NOMO-1 treated with DMSO at 0.1 percent for 48 hours (cell line): ENCODE measurements around the gene ZNF143.
"Not testable (repeated sequence)": the region's sequence is repeated elsewhere in the genome, so short reads cannot be mapped to it uniquely, and the experiment has no call there.

Experiments used
- DNase-seq: peaks from one replicate; lab custom pipeline; 2025; ENCODE audit not compliant: unreplicated experiment; lab: John Stamatoyannopoulos, UW

ZNF143 gene

DNA sequence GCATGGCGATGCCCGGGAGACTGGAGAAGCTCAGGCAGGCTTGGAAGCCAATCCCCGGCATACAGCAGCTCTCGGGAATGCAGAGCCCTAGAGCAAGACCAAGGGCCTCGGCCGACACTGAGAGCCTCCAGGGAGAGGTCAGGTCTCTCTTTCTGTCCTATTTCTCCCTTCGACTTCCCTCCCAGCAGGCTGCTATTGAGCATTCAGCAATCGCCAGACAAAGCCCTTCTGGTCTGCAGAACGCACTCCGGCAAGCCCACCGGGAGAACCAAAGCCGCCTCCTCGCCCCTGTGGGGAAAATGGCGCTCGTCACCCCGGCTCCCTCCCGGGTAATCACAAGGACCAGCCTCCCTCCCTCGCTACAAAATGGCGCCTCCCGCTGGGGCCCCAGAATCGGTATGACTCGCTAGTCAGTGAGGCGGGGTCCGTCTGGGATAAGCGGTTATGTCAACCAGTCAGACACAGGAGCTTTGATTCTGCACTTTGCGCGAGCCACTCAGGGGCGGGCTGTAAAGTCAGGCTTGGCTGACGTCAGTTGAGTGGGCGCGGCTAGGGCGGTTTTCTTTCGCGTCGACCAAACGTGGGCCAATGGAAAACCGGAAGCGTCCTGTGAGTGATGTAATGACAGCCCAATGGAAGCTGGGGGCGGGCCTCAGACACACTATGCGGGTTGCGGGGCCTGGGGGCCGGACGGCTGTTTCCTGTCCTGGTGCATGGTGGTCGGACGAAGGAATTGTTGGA is at the start of gene ZNF143:
TSS of gene ZNF143 (plus strand) at position 691 of the 741 bp plus-strand sequence. CDS start 10,297 bp downstream, outside the sequence.
- peak; percentile 99 for DNase-seq

DNA sequence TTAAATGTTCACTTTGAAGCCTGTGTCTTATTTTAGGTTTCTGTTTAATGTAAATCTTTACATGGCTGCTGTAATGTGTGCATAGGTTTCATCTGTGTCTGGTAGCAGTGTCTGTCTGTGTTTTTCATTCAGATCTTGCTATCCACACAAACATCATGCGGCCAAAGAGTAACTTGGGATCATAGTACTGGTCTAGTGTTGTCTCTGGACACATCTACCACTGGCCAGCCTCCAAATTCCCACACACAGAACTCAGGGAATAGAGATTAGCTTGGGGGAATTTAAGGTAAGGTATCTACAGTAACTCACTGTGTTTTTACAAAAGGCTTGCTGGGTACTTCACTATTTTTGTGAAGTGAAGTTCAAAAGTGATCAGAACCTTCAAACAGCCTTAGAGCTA is 32.1 kb upstream of the ZNF143 start:
- no peak for DNase-seq

DNA sequence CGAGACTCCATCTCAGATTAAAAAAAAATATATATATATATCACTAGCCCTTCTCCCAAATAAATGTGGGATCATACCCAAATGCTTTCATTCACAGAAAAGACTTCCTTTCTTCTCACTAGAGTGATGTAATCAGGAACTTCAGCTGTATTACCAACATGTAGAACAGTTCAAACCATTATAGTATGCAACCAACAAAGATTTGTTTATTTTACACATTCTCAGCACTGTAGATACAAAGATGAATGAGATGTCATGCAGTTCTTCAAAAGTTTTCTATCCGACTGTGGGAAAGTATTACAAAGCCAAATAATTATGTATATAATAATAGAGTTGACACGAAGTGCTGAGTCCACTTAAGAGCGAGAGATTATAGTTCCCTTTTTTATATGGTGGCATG is 22.2 kb upstream of the ZNF143 start:
- DNase-seq = no peak

DNA sequence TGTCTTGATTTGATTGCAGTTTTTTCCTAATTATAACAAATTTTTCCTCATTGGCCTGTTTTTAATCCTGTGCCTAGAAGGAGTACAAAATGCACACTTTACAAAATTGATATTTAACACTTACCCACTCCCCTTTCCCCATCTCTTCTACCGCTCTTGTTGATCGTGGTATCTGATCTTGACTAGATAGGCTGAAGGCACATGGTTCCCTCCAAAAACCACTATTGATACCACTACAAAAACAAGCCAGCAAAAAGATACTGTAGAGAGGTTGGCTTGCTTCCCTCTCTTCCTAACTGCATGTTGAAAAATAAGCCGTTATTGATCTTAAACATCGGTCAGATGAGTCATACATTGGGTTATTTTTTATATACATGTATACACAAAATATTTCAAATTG is 14.6 kb upstream of the ZNF143 start:
- DNase-seq = no peak

DNA sequence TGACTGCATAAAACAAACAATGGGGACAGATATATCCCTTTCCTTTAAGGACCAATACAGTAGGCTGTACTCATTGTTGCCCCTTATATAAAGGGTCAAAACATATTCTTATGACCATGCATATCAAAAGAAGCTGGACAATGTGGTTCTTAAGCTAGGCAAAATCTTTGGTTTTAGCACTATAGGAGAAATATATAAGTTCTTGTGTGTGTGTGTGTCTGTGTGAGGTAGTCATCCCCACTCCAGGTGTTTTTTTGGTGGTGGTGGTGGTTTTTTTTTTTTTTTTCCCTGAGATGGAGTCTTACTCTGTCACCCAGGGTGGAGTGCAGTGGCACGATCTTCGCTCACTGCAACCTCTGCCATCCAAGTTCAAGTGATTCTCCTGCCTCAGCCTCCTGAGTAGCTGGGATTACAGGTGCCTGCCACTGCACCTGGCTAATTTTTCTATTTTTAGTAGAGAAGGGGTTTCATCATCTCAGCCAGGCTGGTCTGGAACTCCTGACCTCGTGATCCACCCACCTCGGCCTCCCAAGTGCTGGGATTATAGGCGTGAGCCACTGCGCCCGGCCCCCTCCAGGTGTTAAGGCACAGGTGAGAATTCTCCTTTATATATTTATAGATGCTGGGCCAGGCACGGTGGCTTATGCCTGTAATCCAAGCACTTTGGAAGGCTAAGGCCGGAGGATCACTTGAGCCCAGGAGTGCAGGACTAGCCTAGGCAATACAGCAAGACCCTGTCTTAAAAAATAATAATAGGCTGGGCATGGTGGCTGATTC is 12.0 kb upstream of the ZNF143 start:
- DNase-seq = no peak

DNA sequence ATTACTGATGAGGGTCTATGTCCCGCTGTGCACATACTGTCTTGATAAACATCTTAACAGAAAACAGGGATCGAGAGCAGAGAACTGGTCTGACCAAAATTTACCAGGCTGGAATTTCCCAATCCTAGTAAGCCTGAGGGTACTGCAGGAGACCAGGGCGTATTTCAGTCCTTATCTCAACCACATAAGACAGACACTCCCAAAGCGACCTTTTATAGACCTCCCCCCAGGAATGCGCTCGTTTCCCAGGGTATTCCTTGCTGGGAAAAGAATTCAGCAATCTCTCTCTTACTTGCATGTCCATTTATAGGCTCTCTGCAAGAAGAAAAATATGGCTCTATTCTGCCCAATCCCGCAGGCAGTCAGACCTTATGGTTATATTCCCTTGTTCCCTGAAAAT is 8.8 kb upstream of the ZNF143 start:
- not testable (repeated sequence) for DNase-seq

DNA sequence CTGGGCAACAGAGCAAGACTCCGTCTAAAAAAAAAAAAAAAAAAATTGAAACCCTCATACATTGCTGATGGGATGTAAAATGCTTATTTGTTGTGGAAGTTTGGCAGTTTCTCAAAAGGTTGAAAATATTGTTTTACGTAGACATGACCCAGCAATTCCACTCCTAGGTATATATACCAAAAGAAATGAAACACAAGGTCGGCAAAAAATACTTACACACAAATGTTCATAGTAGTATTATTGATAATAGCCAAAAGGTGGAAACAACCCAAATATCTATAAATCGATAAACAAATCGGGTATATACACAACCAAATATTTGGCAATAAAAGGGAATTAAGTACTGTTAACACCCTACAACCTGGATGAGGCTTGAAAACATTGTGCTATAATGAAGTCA is 5.1 kb upstream of the ZNF143 start:
- DNase-seq = no peak

DNA sequence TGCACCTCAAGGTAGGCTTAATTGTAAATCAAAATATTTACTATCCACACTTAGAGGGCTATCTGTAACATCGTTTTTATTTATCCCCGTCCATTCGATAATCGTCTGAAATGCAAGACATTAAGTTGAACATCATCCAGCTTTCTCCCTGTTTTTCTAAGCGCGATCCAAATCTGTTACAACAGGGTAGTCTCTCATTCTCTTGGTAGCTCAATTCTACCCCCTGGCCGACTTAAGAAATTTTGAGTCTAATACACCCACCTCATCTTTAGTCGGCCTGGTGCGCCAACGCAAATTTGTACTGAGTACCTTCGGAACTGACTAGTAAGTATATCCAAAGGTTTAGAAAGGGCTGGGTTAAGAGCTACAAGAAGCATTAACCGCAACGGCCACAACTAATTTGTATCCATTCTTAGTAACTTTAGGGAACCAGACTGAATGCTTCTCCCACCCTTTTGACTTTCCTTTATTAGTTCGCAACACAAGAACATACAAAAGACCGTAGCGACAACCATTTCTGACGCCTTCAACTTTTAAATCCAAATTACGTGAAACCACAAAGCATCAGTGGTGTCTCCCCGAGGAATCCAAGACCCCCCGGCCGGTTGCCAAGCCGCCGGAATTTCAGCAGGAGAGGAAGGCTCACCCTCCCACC is 1.0 kb upstream of the ZNF143 start:
- peak; percentile 70 for DNase-seq

DNA sequence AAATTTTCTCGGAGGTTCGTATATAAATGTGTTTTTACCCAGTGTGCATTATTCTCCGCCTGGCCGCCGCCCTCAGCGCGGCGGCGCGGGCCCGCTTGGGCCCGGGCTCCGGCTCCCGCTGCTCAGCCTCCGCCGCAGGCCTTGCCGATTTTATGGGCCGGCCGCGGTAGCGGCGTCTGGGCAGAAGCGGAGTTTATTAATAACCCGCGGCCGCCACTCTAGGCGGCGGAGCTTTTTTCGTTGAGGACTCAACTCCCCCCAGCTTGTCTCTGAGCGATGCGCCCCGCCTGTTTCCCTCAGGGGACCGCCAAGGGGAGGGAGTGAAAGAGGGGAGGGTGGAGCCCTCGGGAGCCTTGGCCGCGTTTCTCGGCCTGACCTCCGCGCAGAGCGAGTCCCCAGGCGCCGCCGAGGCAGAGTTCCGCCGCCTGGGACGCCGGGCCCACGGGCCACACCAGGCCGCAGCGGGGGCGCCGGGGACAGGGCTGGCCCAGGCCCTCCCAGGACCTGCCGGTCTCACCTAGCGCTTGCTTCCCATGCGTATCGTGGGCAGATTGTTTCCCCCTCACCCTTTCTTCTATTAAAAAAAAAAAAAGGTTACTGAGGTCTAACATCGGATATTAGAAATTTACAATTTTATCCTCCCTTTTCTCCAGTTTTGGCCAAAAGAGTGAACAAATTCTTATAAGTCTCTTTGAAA is 399 bp downstream of the ZNF143 start:
- DNase-seq = peak; percentile 88

DNA sequence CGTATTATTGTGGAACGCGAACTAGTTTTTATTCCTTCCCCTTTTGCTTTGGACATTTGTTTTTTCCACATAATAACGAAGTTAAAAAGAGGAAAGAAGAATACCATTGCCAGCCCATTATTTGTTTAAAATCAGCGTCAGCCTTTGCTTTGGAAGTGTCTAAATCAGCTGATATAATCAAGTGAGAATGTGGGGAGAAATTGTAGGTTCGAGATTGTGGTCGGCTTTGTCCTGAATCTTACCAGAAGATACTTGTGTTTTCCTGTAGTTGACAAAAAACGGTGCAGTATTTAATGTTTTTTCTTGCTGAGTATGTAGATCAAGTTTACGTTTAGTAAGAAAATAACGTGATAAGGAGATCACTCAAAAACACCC is 935 bp downstream of the ZNF143 start:
- peak; percentile 22 for DNase-seq

DNA sequence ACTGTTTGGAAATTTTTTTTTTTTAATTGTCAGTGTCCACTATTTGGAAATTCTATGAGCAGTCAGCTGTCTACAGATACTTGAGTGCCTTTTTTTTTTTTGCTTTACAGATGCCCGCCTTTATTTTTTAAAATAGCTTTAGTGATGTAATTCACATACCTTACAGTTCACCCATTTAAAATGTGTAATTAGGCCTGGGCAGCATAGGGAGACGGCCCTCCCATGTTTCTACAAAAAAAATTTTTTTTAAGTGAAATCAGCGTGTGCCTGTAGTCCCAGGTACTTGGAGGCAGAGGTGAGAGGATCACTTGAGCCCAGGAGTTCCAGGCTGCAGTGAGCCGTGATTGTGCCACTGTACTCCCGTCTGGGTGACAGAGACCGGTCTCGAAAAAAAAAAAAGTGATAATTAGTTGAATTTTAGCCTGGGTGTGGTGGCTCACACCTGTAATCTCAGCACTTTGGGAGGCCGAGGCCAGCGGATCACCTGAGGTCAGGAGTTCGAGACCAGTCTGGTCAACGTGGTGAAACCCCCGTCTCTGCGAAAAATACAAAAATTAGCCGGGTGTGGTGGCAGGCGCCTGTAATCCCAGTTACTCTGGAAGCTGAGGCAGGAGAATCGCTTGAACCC is 1.5 kb downstream of the ZNF143 start:
- no peak for DNase-seq

DNA sequence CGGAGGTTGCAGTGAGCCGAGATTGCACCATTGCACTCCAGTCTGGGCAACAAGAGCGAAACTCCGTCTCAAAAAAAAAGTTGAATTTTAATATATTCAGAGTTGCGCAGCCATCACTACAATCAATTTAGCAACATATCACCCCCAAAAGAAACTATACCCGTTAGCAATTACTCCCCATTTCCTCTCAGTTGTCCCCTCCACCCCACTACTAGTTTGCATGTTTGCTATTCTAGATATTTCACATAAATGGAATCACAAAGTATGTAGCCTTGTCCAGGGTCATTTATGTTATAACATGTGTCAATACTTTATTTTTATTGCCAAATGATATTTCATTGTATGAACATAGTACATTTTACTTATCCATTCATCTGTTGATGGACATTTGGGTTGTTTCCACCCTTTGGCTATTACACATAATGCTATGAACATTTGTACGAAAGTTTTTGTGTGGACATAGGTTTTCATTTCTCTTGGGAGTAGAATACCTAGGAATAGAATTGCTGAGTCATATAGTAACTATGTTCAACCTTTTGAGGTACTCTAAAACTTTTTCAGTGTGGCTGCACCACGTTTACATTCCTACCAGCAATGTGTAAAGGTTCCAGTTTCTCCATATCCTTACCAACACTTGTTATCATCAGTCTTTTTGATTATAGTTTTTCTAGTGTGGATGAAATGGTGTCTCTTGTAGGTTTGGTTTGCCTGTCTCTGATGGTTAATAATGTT is 2.2 kb downstream of the ZNF143 start:
- DNase-seq = no peak

DNA sequence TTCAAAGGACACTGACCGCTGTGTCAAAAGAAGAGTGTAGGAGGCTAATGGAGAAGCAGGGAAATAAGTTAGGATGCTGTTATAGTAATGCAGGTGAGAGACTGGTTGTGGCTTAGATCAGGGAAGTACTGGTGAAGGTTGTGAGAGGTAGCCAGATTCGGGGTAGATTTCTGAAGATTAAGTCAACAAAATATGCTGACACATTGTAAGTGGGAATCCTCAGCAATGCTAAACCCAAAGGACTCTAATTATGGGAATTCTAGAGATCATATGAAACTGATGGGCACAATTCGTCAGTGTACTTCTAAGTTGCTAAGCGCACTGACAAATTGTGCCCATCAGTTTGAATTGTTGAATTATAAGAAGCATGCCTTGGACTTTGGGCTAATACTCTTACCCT is 10.0 kb downstream of the ZNF143 start:
- DNase-seq = no peak

DNA sequence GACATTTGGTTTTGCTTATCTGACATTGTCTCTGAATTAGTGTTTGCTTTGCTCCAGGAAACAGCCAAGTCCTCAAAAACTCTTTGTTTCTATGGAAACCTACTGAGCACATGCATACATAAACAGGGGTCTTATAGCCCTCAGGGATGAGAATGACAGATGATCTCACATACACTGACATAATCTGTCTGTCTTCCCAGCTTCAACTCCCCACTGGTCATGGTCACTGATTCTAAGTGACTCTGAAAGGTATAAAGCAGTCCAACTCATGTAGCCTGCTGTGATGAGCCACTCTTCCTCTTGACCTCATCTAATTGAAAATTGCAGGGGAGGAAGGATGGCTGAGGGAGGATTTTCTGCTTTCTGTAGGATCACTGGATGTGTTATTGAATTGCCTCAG is 12.6 kb downstream of the ZNF143 start:
- no peak for DNase-seq

DNA sequence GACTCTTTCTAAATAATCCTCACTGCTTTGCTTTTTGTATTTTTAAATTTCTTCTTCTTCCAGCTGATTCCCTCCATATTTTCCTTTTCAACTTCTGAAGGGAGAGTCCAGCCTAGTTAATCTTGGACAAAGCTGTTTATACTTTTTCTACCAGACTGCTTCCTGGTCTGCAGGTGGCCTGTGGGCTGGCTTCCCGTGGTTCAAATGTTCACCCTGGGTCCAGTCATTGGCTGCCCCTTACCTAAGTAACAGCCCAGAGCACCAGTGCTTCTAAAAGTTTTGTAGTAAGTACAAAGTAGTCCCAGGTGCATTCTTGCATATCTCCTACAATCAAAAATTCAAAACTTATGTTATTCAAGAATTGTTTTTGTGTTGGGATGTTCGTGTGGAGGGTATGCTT is 19.1 kb downstream of the ZNF143 start:
- no peak for DNase-seq

DNA sequence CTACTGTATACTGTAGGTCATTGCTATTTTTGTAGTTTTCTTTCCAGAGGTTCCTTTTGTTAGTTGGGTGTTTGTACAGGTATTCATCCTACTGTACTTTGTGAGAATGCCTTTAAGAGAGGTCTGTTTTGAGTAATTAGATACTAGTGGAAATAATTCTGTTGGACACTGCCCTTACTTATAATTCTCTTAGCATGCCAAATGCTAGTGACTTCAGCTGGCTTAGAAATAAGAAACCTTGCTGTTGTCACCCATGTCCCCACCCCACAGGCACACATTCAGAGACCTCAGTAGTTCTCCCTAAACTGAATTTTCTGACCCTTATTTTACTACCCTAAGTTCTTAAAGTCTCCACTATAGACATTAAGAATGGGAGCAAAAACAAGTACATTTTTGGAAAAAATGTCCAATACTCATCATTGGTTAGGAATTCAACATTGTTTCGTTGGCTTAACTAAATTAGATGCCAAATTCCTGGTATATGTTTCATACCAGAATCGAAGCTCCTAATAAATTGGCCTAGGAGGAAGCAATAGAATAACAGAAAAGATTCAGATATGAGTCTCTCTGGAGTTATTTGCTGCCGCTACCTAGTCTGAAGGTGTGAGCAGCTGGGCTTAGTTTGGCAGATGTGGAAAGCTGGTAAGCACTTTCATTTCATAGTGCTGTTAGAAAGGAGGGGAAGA is 28.4 kb downstream of the ZNF143 start:
- no peak for DNase-seq

DNA sequence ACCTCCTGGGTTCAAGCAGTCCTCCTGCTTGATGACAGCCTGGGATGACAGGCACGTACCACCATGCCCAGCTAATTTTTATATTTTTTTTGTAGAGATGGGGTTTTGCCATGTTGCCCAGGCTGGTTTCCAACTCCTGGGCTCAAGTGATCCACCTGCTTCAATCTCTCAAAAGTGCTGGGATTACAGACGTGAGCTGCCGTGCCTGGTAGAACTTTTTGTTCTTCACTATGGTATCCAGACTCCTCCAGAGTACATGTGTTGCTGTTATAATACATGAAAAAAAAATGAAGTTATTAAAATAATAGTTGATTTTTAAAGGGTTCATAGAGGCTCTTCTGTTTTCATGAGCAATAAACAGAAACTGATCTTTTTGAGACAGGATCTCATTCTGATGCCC is 29.6 kb downstream of the ZNF143 start:
- no peak for DNase-seq

DNA sequence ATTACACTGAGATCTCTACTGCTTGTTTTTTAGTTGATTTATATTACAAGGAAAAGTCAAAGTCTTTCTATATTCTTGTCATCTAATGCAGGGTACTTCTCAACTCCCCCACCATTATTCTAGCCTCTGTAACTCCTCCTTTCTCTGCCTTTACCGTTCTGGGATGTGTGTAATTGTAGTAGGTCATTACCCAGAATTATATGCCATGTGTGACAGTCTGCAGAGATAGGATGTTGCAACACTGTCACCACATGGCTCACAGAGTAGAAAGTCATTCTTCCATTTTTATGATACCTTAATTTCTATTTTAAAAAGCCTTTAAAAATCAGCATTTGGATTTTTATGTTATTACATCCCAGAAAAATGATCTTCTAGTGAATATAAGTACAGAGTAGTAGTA is 32.7 kb downstream of the ZNF143 start:
- DNase-seq = peak; percentile 64

DNA sequence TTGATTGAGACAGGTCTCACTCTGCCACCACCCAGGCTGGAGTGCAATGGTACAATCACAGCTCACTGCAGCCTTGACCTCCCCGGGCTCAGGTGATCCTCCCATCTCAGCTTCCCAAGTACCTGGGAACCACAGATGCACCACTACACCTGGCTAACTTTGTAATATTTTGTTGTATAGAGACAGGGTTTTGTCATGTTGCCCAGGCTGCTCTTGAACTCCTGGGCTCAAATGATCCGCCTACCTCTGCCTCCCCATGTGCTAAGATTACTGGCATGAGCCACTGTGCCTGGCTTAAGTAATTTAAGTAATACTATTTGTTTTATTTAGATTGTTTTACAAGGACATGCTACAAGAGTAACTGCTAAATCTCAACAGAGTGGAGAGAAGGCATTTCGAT is 33.5 kb downstream of the ZNF143 start:
- DNase-seq = no peak
